Uterus (tissue), 4 donors: ENCODE results near the gene IGF2. TPM values are rescaled to one million over a fixed set of nuclear protein-coding genes. Genes with fewer than 3 reads are reported as not detected.

Experiments used
- DNase-seq, 2 donors: peaks; one replicate each; pipeline ENCODE4 v3.0.0-alpha.2; 2019 to 2020
- H3K27ac ChIP-seq, 2 donors: fragments of 200-600 bp; sonication (generic); 1 replicate in 1 of 2; 2 replicates in 1 of 2; pipeline ENCODE4 v1.5.1; 2016 to 2018
- H3K27me3 ChIP-seq, 2 donors: fragments of 200-600 bp; sonication (generic); one replicate each; pipeline ENCODE4 v1.5.1; 2018 to 2019; ENCODE audit warnings: control low read depth in 1 of 2
- H3K36me3 ChIP-seq, 2 donors: fragments of 200-600 bp; sonication (generic); one replicate each; pipeline ENCODE4 v1.5.1; 2019; ENCODE audit warnings: control low read depth in 1 of 2
- H3K4me1 ChIP-seq, 2 donors: fragments of 200-600 bp; sonication (generic); one replicate each; pipeline ENCODE4 v1.5.1; 2018 to 2019; ENCODE audit warnings: control low read depth in 1 of 2
- H3K4me3 ChIP-seq, 2 donors: fragments of 200-600 bp; sonication (generic); 1 replicate in 1 of 2; 2 replicates in 1 of 2; pipeline ENCODE4 v1.5.1; 2018 to 2019; ENCODE audit warnings: mild to moderate bottlenecking in 1 of 2
- H3K9me3 ChIP-seq, 2 donors: fragments of 200-600 bp; sonication (generic); one replicate each; pipeline ENCODE4 v1.5.1; 2019; ENCODE audit warnings: control low read depth in 1 of 2
- CTCF ChIP-seq, 4 experiments: fragments of 200-600 bp in 2 of 4; fragments of 450-650 bp in 2 of 4; sonication (generic) in 2 of 4; IDR thresholded peaks; one replicate each; pipeline ENCODE4 v1.5.1; 2016 to 2019; ENCODE audit warnings: antibody characterized with exemption in 4 of 4, mild to moderate bottlenecking in 2 of 4, moderate library complexity in 1 of 4
- POLR2A ChIP-seq, 2 donors: fragments of 450-650 bp; IDR thresholded peaks; one replicate each; pipeline ENCODE4 v1.6.1; 2016; ENCODE audit warnings: antibody characterized with exemption in 2 of 2, mild to moderate bottlenecking in 1 of 2, moderate library complexity in 1 of 2
- intact Hi-C: fragments of 100-400 bp; cut with DNase I; formaldehyde crosslinking; loops from one replicate; pipeline ENCODE4 v1.15.1; 2023; ENCODE audit warnings: low total_unique reads
- total RNA-seq, 4 donors: library from RNA; depleted of rRNA in 3 of 4; stranded (reverse); fragments of >200 nt in 3 of 4; gene quantifications; one replicate each; pipeline versions ENCODE4 v1.1.0 to v1.2.4, GENCODE V29; 2014 to 2023
- donor health status: DM: yes; HTN: yes; CAD: no.

Gene IGF2
- total RNA-seq, 4 donors from 2014 or later: 54.1 to 347 (median 188) TPM

DNA sequence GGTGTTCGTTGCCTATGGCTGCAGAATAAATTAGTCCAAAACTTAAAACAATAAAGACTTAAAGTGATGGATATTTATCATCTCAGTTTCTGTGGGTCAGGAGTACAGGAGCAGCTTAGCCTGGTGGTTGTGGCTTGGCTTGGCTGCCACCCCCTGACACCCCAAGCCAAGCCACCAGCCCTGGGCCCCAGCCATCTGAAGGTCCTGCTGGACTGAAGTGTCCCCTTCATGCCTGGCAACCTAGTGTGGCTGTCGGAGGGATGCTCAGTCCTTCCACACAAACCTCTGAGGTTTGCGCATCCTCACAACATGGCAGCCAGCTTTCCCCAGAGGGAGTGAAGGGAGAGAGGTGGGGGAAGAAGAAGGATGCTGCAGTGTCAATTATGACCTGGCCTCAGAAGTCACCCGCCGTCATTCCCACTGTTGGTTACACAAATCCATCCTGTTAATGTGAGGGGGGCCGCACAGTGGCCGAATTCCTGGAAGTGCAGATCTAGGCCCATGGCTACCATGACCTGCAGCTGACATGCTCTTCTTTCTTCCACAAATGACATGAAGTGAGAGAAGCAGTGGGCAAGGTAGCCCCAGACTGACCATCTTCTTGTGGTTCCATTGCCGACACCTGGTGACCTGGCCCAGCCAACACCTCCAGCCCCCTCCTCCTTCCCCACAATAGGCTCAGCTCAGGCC is 31.1 kb downstream of the IGF2 start:
- H3K36me3 ChIP-seq: no peaks in the 10 kb centered on the region
- no peak for DNase-seq
- H3K9me3 ChIP-seq: no peaks in the 10 kb centered on the region
- no peaks in the 10 kb centered on the region for H3K27me3 ChIP-seq
- intact Hi-C loops: no loop called here
- H3K27ac ChIP-seq: no peak overlapping the region
- TF ChIP-seq CTCF (IDR thresholded peaks at IDR 0.05) (no peak), POLR2A (IDR thresholded peaks at IDR 0.05) (no peak)
- no peak overlapping the region for H3K4me3 ChIP-seq
- no peaks in the 10 kb centered on the region for H3K4me1 ChIP-seq

DNA sequence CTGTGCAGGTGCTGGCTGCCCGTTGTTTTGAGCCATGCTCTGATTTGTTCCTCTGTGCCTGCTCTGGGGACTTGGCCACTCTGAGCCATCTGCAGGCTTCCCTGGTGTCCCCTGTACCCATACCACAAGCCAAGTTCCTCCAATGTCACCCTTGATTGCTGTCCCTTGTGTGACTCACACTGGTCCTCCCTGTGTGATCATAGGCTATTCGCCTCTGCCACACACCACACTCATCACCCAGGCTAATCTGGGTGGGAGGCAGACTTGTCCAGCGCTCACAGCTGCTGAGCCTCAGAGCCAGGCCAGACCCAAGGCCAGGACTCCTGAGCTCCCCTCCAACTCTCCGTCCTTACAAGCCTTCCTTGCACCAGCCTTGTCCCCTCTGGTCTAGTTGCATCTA is 31.7 kb downstream of the IGF2 start:
- Histone ChIP-seq H3K9me3 (no peaks in the 10 kb centered on the region), H3K27me3 (no peaks in the 10 kb centered on the region), H3K36me3 (no peaks in the 10 kb centered on the region), H3K4me3 (no peak overlapping the region), H3K4me1 (no peaks in the 10 kb centered on the region), H3K27ac (no peak overlapping the region)
- intact Hi-C loops: no loop called here
- no peak for DNase-seq
- TF ChIP-seq POLR2A (IDR thresholded peaks at IDR 0.05) (no peak), CTCF (IDR thresholded peaks at IDR 0.05) (no peak)

GRCh38 chr11:2106583-2107209 is 32.5 kb downstream of the IGF2 start:
- Histone ChIP-seq H3K4me1 (no peaks in the 10 kb centered on the region), H3K27ac (no peak overlapping the region), H3K9me3 (no peaks in the 10 kb centered on the region), H3K4me3 (no peak overlapping the region), H3K36me3 (no peaks in the 10 kb centered on the region), H3K27me3 (no peaks in the 10 kb centered on the region)
- intact Hi-C loops: no loop called here
- no peak for DNase-seq
- TF ChIP-seq POLR2A (IDR thresholded peaks at IDR 0.05) (no peak), CTCF (IDR thresholded peaks at IDR 0.05) (no peak)

- DNase-seq: no peak
- Histone ChIP-seq H3K36me3 (no peaks in the 10 kb centered on the region), H3K27ac (no peak overlapping the region), H3K27me3 (no peaks in the 10 kb centered on the region), H3K9me3 (no peaks in the 10 kb centered on the region), H3K4me3 (no peak overlapping the region), H3K4me1 (no peaks in the 10 kb centered on the region)
- TF ChIP-seq CTCF (IDR thresholded peaks at IDR 0.05): no peak
- no peak for TF ChIP-seq POLR2A (IDR thresholded peaks at IDR 0.05)
- intact Hi-C loops: no loop called here
Observed at GRCh38 chr11:2105511-2105910, 33.7 kb downstream of the IGF2 start.
